Astrocyte (in vitro differentiated cells and primary cell): ENCODE measurements around the gene MPC1. TPM values are rescaled to one million over a fixed set of nuclear protein-coding genes. Genes with fewer than 3 reads are reported as not detected.
"Not testable (repeated sequence)": the region's sequence is repeated elsewhere in the genome, so short reads cannot be mapped to it uniquely, and the experiment has no call there.

Experiments used
- DNase-seq: peaks from one replicate; pipeline ENCODE4 v3.0.0-alpha.2; 2010; ENCODE audit warnings: low read depth
- FAIRE-seq: peaks from 2 replicates; lab custom pipeline; 2011; peaks lifted over from hg19 to GRCh38; lab: Jason Lieb, UNC
- H2AFZ ChIP-seq: 2 replicates; pipeline ENCODE4 v1.6.0; 2012; ENCODE audit warnings: low read depth, low read length, inconsistent platforms
- H3K27ac ChIP-seq: 2 replicates; pipeline ENCODE4 v1.5.1; 2011; ENCODE audit warnings: low read depth, low read length, inconsistent platforms
- H3K27me3 ChIP-seq: 2 replicates; pipeline ENCODE4 v1.6.0; 2011; ENCODE audit warnings: low read length, inconsistent platforms; ENCODE audit not compliant: insufficient read depth
- H3K36me3 ChIP-seq: 2 replicates; pipeline ENCODE4 v1.5.1; 2011; ENCODE audit warnings: low read length, inconsistent platforms; ENCODE audit not compliant: insufficient read depth
- H3K4me1 ChIP-seq: 2 replicates; pipeline ENCODE4 v1.5.1; 2011; ENCODE audit warnings: low read length, inconsistent platforms; ENCODE audit not compliant: insufficient read depth
- H3K4me2 ChIP-seq: 2 replicates; pipeline ENCODE4 v1.6.0; 2012; ENCODE audit warnings: low read length, inconsistent platforms
- H3K4me3 ChIP-seq: 2 replicates; pipeline ENCODE4 v1.5.1; 2011; ENCODE audit warnings: low read depth, mild to moderate bottlenecking, low read length, inconsistent platforms; ENCODE audit not compliant: insufficient read depth
- H3K79me2 ChIP-seq: 2 replicates; pipeline ENCODE4 v1.6.0; 2012; ENCODE audit warnings: mild to moderate bottlenecking, low read length, inconsistent platforms; ENCODE audit not compliant: insufficient read depth
- H3K9ac ChIP-seq: 2 replicates; pipeline ENCODE4 v1.6.0; 2012; ENCODE audit warnings: mild to moderate bottlenecking, low read length, inconsistent platforms
- H3K9me3 ChIP-seq: 2 replicates; pipeline ENCODE4 v1.5.1; 2012; ENCODE audit warnings: low read depth, mild to moderate bottlenecking, low read length, inconsistent platforms; ENCODE audit not compliant: insufficient read depth
- H4K20me1 ChIP-seq: 2 replicates; pipeline ENCODE4 v1.6.0; 2012; ENCODE audit warnings: low read length, inconsistent platforms; ENCODE audit not compliant: insufficient read depth
- H3K27ac Mint-ChIP-seq: one replicate; pipeline ENCODE4 v1.8.0; 2021; ENCODE audit warnings: mild to moderate bottlenecking, mixed read lengths; ENCODE audit not compliant: unreplicated experiment
- H3K27me3 Mint-ChIP-seq: one replicate; pipeline ENCODE4 v1.8.0; 2021; ENCODE audit warnings: low read depth, mixed read lengths; ENCODE audit not compliant: unreplicated experiment
- H3K36me3 Mint-ChIP-seq: one replicate; pipeline ENCODE4 v1.8.0; 2021; ENCODE audit warnings: low read depth, mixed read lengths; ENCODE audit not compliant: unreplicated experiment
- H3K4me1 Mint-ChIP-seq: one replicate; pipeline ENCODE4 v1.8.0; 2021; ENCODE audit warnings: low read depth, mixed read lengths; ENCODE audit not compliant: unreplicated experiment
- H3K4me3 Mint-ChIP-seq: one replicate; pipeline ENCODE4 v1.8.0; 2021; ENCODE audit warnings: mild to moderate bottlenecking, moderate library complexity, mixed read lengths; ENCODE audit not compliant: unreplicated experiment
- H3K9me3 Mint-ChIP-seq: one replicate; pipeline ENCODE4 v1.8.0; 2021; ENCODE audit warnings: mild to moderate bottlenecking, mixed read lengths; ENCODE audit not compliant: unreplicated experiment
- EZH2 ChIP-seq: IDR thresholded peaks from 2 replicates; pipeline ENCODE4 v1.6.1; 2012; ENCODE audit warnings: mild to moderate bottlenecking, low read length, inconsistent platforms; ENCODE audit not compliant: insufficient read depth
- total RNA-seq: library from RNA; stranded (reverse); gene quantifications from 2 replicates; pipeline ENCODE4 v1.2.1, GENCODE V29; 2021
- TF ChIP-seq, protein P1 (sequence below): IDR thresholded peaks from 2 replicates; pipeline ENCODE4 v1.5.1; 2011; ENCODE audit warnings: low read depth, mild to moderate bottlenecking, inconsistent platforms, low read length, moderate library complexity; ENCODE audit not compliant: insufficient read depth

The MPC1 gene
- total RNA-seq, 1 donor from 2014 or later: 47.4 TPM

DNA sequence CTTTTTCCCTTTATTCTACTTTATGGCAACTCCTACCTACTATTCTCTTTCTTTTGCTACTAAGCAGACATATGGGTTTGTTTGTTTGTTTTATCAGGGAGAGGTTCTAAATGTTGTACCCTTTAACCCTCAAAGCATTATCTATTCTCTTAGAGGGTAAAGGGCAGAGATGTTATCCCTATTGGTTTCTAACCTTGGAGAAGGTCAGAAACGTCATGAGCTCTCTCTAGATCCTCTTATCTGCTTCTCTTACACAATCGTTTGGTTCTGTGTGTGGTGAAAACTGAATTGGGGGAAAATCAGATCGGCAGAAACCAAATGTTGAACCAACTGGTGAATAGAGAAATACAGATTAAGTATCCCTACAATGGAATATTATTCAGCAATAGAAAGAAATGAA is 6.4 kb upstream of the MPC1 start:
- no peaks in the 10 kb centered on the region for H3K4me1 Mint-ChIP-seq
- no peak for TF ChIP-seq EZH2
- TF ChIP-seq, protein P1, sequence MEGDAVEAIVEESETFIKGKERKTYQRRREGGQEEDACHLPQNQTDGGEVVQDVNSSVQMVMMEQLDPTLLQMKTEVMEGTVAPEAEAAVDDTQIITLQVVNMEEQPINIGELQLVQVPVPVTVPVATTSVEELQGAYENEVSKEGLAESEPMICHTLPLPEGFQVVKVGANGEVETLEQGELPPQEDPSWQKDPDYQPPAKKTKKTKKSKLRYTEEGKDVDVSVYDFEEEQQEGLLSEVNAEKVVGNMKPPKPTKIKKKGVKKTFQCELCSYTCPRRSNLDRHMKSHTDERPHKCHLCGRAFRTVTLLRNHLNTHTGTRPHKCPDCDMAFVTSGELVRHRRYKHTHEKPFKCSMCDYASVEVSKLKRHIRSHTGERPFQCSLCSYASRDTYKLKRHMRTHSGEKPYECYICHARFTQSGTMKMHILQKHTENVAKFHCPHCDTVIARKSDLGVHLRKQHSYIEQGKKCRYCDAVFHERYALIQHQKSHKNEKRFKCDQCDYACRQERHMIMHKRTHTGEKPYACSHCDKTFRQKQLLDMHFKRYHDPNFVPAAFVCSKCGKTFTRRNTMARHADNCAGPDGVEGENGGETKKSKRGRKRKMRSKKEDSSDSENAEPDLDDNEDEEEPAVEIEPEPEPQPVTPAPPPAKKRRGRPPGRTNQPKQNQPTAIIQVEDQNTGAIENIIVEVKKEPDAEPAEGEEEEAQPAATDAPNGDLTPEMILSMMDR: no peak
- DNase-seq (no peak), FAIRE-seq (no peak)
- H3K4me3 ChIP-seq: no peak overlapping the region
- H3K36me3 Mint-ChIP-seq: peaks cover 1% of the 10 kb centered on the region
- no peaks in the 10 kb centered on the region for H3K9me3 Mint-ChIP-seq
- H3K9ac ChIP-seq: no peak overlapping the region
- H2AFZ ChIP-seq: no peak overlapping the region
- no peak overlapping the region for H3K4me3 Mint-ChIP-seq
- no peak overlapping the region for H3K27ac ChIP-seq
- H3K27me3 ChIP-seq: peaks cover 11% of the 10 kb centered on the region
- H3K27me3 Mint-ChIP-seq: peaks cover 27% of the 10 kb centered on the region
- no peak overlapping the region for H3K4me2 ChIP-seq
- no peak overlapping the region for H3K27ac Mint-ChIP-seq
- H3K36me3 ChIP-seq: no peaks in the 10 kb centered on the region
- no peaks in the 10 kb centered on the region for H4K20me1 ChIP-seq
- no peaks in the 10 kb centered on the region for H3K4me1 ChIP-seq
- H3K79me2 ChIP-seq: no peaks in the 10 kb centered on the region
- H3K9me3 ChIP-seq: no peaks in the 10 kb centered on the region

GRCh38 chr6:166388290-166389004 is 5.7 kb upstream of the MPC1 start:
- Mint-ChIP-seq H3K27ac (no peak overlapping the region), H3K9me3 (no peaks in the 10 kb centered on the region), H3K27me3 (peaks cover 24% of the 10 kb centered on the region), H3K4me3 (no peak overlapping the region), H3K36me3 (peaks cover 1% of the 10 kb centered on the region), H3K4me1 (no peaks in the 10 kb centered on the region)
- Histone ChIP-seq H3K27me3 (peaks cover 8% of the 10 kb centered on the region), H3K27ac (no peak overlapping the region), H3K4me3 (no peak overlapping the region), H3K4me1 (no peaks in the 10 kb centered on the region), H3K4me2 (no peak overlapping the region), H3K79me2 (no peaks in the 10 kb centered on the region), H3K9me3 (no peaks in the 10 kb centered on the region), H4K20me1 (no peaks in the 10 kb centered on the region), H3K36me3 (no peaks in the 10 kb centered on the region), H2AFZ (no peak overlapping the region), H3K9ac (no peak overlapping the region)
- DNase-seq (no peak), FAIRE-seq (no peak)
- no peak for TF ChIP-seq EZH2
- TF ChIP-seq, protein P1: no peak

- no peaks in the 10 kb centered on the region for H3K4me1 Mint-ChIP-seq
- H3K27ac Mint-ChIP-seq: no peak overlapping the region
- no peaks in the 10 kb centered on the region for H3K79me2 ChIP-seq
- no peak overlapping the region for H3K4me3 ChIP-seq
- H3K27me3 ChIP-seq: peaks cover 8% of the 10 kb centered on the region
- peaks cover 22% of the 10 kb centered on the region for H3K27me3 Mint-ChIP-seq
- no peaks in the 10 kb centered on the region for H3K36me3 ChIP-seq
- no peaks in the 10 kb centered on the region for H3K9me3 ChIP-seq
- H4K20me1 ChIP-seq: no peaks in the 10 kb centered on the region
- no peak overlapping the region for H3K9ac ChIP-seq
- no peak overlapping the region for H2AFZ ChIP-seq
- H3K4me1 ChIP-seq: no peaks in the 10 kb centered on the region
- no peak overlapping the region for H3K4me3 Mint-ChIP-seq
- no peak for TF ChIP-seq EZH2
- TF ChIP-seq, protein P1: no peak
- no peak overlapping the region for H3K4me2 ChIP-seq
- peaks cover 1% of the 10 kb centered on the region for H3K36me3 Mint-ChIP-seq
- no peak for DNase-seq
- FAIRE-seq: no peak
- H3K9me3 Mint-ChIP-seq: no peaks in the 10 kb centered on the region
- no peak overlapping the region for H3K27ac ChIP-seq
Observed at GRCh38 chr6:166387642-166388289, 5.0 kb upstream of the MPC1 start.

DNA sequence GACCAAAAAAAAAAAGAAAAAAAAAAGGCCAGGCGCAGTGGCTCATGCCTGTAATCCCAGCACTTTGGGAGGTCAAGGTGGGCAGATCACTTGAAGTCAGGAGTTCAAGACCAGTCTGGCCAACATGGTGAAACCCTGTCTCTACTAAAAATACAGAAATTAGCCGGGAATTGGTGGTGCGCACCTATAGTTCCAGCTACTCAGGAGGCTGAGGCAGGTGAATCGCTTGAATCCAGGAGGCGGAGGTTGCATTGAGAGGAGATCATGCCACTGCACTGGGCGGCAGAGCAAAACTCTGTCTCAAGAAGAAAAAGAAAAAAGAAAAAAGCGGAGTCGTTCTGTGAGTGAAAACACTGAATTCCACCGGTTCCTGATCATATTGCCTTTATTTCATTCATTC is 4.4 kb upstream of the MPC1 start:
- H3K4me1 ChIP-seq, H3K36me3 ChIP-seq, H3K4me1 Mint-ChIP-seq, H3K9me3 ChIP-seq, H3K79me2 ChIP-seq, DNase-seq, H3K9ac ChIP-seq, H3K4me3 Mint-ChIP-seq, H2AFZ ChIP-seq, H3K4me3 ChIP-seq, H3K27me3 ChIP-seq, H4K20me1 ChIP-seq, H3K9me3 Mint-ChIP-seq, H3K4me2 ChIP-seq, H3K36me3 Mint-ChIP-seq, FAIRE-seq, H3K27ac Mint-ChIP-seq, H3K27ac ChIP-seq: not testable (repeated sequence)
- peaks cover 20% of the 10 kb centered on the region for H3K27me3 Mint-ChIP-seq
